ENCODE measurements around the gene BRAF. TPM values are rescaled to one million over a fixed set of nuclear protein-coding genes. Genes with fewer than 3 reads are reported as not detected.
"Not testable (repeated sequence)": the region's sequence is repeated elsewhere in the genome, so short reads cannot be mapped to it uniquely, and the experiment has no call there.

Gene BRAF
- polyA plus RNA-seq, 1 donor (not counting 4 experiments of a cell fraction or from before 2014, with no cell fraction given) = 12.4 TPM

- Histone ChIP-seq H3K27ac (ENCODE audit: control insufficient read depth, insufficient read depth, low read length) (no peak overlapping the region), H2AFZ (ENCODE audit: control insufficient read depth, low read length) (no peak overlapping the region), H3K4me3 (ENCODE audit: control insufficient read depth in 2 of 3, extremely low read depth in 1 of 3, insufficient read depth in 2 of 3, low read depth in 1 of 3, low read length in 3 of 3) (no peak overlapping the region), H3K9me1 (ENCODE audit: control insufficient read depth, extremely low read depth, insufficient read depth, low read length) (no peaks in the 10 kb centered on the region), H3K4me1 (ENCODE audit: control insufficient read depth, extremely low read depth, insufficient read depth, low read length) (no peaks in the 10 kb centered on the region), H3K9ac (ENCODE audit: control insufficient read depth, extremely low read depth, insufficient read depth, low read length) (no peak overlapping the region), H3K79me2 (ENCODE audit: control insufficient read depth, insufficient read depth, low read length) (no peaks in the 10 kb centered on the region), H3K9me3 (ENCODE audit: control insufficient read depth, low read depth, low read length) (no peaks in the 10 kb centered on the region), H3K4me2 (ENCODE audit: control insufficient read depth, extremely low read depth, insufficient read depth, low read depth, low read length) (no peak overlapping the region), H3K36me3 (ENCODE audit: control insufficient read depth in 2 of 2, extremely low read depth in 1 of 2, insufficient read depth in 2 of 2, low read length in 2 of 2) (no peaks in the 10 kb centered on the region), H4K20me1 (ENCODE audit: control insufficient read depth, extremely low read depth, insufficient read depth, low read length) (no peaks in the 10 kb centered on the region), H3K27me3 (ENCODE audit: control insufficient read depth, extremely low read depth, insufficient read depth, low read length) (no peaks in the 10 kb centered on the region)
- FAIRE-seq = no peak
- dilution Hi-C loops (cut with MboI; ENCODE audit: extremely low pct_ligation_motif_present, low sequenced_read_pairs) = no loop called here
- TF ChIP-seq, protein P1, sequence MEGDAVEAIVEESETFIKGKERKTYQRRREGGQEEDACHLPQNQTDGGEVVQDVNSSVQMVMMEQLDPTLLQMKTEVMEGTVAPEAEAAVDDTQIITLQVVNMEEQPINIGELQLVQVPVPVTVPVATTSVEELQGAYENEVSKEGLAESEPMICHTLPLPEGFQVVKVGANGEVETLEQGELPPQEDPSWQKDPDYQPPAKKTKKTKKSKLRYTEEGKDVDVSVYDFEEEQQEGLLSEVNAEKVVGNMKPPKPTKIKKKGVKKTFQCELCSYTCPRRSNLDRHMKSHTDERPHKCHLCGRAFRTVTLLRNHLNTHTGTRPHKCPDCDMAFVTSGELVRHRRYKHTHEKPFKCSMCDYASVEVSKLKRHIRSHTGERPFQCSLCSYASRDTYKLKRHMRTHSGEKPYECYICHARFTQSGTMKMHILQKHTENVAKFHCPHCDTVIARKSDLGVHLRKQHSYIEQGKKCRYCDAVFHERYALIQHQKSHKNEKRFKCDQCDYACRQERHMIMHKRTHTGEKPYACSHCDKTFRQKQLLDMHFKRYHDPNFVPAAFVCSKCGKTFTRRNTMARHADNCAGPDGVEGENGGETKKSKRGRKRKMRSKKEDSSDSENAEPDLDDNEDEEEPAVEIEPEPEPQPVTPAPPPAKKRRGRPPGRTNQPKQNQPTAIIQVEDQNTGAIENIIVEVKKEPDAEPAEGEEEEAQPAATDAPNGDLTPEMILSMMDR (optimal IDR thresholded peaks at IDR 0.05 in 1 of 3, IDR thresholded peaks at IDR 0.05 in 1 of 3, conservative IDR thresholded peaks at IDR 0.05 in 1 of 3; ENCODE audit: extremely low read depth in 1 of 3, insufficient read depth in 2 of 3, low read length in 3 of 3) = no peak
- TF ChIP-seq EZH2 (IDR thresholded peaks at IDR 0.05; ENCODE audit: low read length) = no peak
- DNase-seq (ENCODE audit: low read depth, low spot score) = no peak
Measured at GRCh38 chr7:140966561-140967233, 42.0 kb upstream of the BRAF start.

DNA sequence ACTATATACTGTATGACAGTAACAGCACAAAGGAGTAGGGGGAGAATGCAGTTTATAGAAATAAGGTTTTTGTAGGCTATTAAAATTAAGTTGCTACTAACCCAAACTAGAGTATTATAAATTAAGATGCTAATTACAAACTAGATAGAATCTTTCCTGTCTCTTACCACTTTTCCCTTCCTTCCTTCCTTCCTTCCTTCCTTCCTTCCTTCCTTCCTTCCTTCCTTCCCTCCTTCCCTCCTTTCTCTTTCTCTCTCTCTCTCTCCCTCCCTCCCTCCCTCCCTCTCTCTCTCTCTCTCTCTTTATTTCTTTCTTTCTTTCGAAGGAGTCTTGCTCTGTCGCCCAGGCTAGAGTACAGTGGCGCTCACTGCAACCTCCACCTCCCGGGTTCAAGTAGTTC is 36.4 kb upstream of the BRAF start:
- no peak overlapping the region for H3K4me3 ChIP-seq (ENCODE audit: control insufficient read depth in 2 of 3, extremely low read depth in 1 of 3, insufficient read depth in 2 of 3, low read depth in 1 of 3, low read length in 3 of 3)
- H4K20me1 ChIP-seq (ENCODE audit: control insufficient read depth, extremely low read depth, insufficient read depth, low read length) = no peaks in the 10 kb centered on the region
- no peaks in the 10 kb centered on the region for H3K79me2 ChIP-seq (ENCODE audit: control insufficient read depth, insufficient read depth, low read length)
- TF ChIP-seq, protein P1 (optimal IDR thresholded peaks at IDR 0.05 in 1 of 3, IDR thresholded peaks at IDR 0.05 in 1 of 3, conservative IDR thresholded peaks at IDR 0.05 in 1 of 3; ENCODE audit: extremely low read depth in 1 of 3, insufficient read depth in 2 of 3, low read length in 3 of 3) = no peak
- no peak for TF ChIP-seq EZH2 (IDR thresholded peaks at IDR 0.05; ENCODE audit: low read length)
- FAIRE-seq (no peak), DNase-seq (ENCODE audit: low read depth, low spot score) (no peak)
- H3K4me2 ChIP-seq (ENCODE audit: control insufficient read depth, extremely low read depth, insufficient read depth, low read depth, low read length) = no peak overlapping the region
- no peaks in the 10 kb centered on the region for H3K4me1 ChIP-seq (ENCODE audit: control insufficient read depth, extremely low read depth, insufficient read depth, low read length)
- H3K27me3 ChIP-seq (ENCODE audit: control insufficient read depth, extremely low read depth, insufficient read depth, low read length) = no peaks in the 10 kb centered on the region
- H2AFZ ChIP-seq (ENCODE audit: control insufficient read depth, low read length) = no peak overlapping the region
- no peaks in the 10 kb centered on the region for H3K9me3 ChIP-seq (ENCODE audit: control insufficient read depth, low read depth, low read length)
- dilution Hi-C loops (cut with MboI; ENCODE audit: extremely low pct_ligation_motif_present, low sequenced_read_pairs) = no loop called here
- H3K36me3 ChIP-seq (ENCODE audit: control insufficient read depth in 2 of 2, extremely low read depth in 1 of 2, insufficient read depth in 2 of 2, low read length in 2 of 2) = no peaks in the 10 kb centered on the region
- no peaks in the 10 kb centered on the region for H3K9me1 ChIP-seq (ENCODE audit: control insufficient read depth, extremely low read depth, insufficient read depth, low read length)
- H3K9ac ChIP-seq (ENCODE audit: control insufficient read depth, extremely low read depth, insufficient read depth, low read length) = no peak overlapping the region
- H3K27ac ChIP-seq (ENCODE audit: control insufficient read depth, insufficient read depth, low read length) = no peak overlapping the region

- H3K9ac ChIP-seq (ENCODE audit: control insufficient read depth, extremely low read depth, insufficient read depth, low read length); H2AFZ ChIP-seq (ENCODE audit: control insufficient read depth, low read length); H3K9me3 ChIP-seq (ENCODE audit: control insufficient read depth, low read depth, low read length); H3K4me1 ChIP-seq (ENCODE audit: control insufficient read depth, extremely low read depth, insufficient read depth, low read length); H3K27ac ChIP-seq (ENCODE audit: control insufficient read depth, insufficient read depth, low read length); H3K79me2 ChIP-seq (ENCODE audit: control insufficient read depth, insufficient read depth, low read length); FAIRE-seq; dilution Hi-C loops (cut with MboI; ENCODE audit: extremely low pct_ligation_motif_present, low sequenced_read_pairs); H3K4me2 ChIP-seq (ENCODE audit: control insufficient read depth, extremely low read depth, insufficient read depth, low read depth, low read length); H3K36me3 ChIP-seq (ENCODE audit: control insufficient read depth in 2 of 2, extremely low read depth in 1 of 2, insufficient read depth in 2 of 2, low read length in 2 of 2); H3K4me3 ChIP-seq (ENCODE audit: control insufficient read depth in 2 of 3, extremely low read depth in 1 of 3, insufficient read depth in 2 of 3, low read depth in 1 of 3, low read length in 3 of 3); DNase-seq (ENCODE audit: low read depth, low spot score); H4K20me1 ChIP-seq (ENCODE audit: control insufficient read depth, extremely low read depth, insufficient read depth, low read length); H3K9me1 ChIP-seq (ENCODE audit: control insufficient read depth, extremely low read depth, insufficient read depth, low read length); H3K27me3 ChIP-seq (ENCODE audit: control insufficient read depth, extremely low read depth, insufficient read depth, low read length): not testable (repeated sequence)
Measured at GRCh38 chr7:140956997-140957396, 32.3 kb upstream of the BRAF start.
